SU-DHL-6 (cell line): Measurements from ENCODE around the gene NDUFA12.

Source experiments
- H2AFZ ChIP-seq: fragments of 200-600 bp; sonication (generic); 2 replicates; pipeline ENCODE4 v1.6.1; 2014; ENCODE audit warnings: low read depth, mild to moderate bottlenecking, moderate library complexity, mixed read lengths, antibody characterized with exemption, low read length; ENCODE audit not compliant: severe bottlenecking
- H3F3A ChIP-seq: fragments of 200-600 bp; shearing (Covaris generic); 2 replicates; pipeline ENCODE4 v1.6.0; 2016; ENCODE audit warnings: antibody characterized with exemption, mild to moderate bottlenecking; ENCODE audit not compliant: insufficient read depth
- H3K27ac ChIP-seq: fragments of 200-600 bp; sonication (generic); 2 replicates; pipeline ENCODE4 v1.5.1; 2016; ENCODE audit warnings: low read depth, mild to moderate bottlenecking, low read length, moderate library complexity, mixed read lengths
- H3K27me3 ChIP-seq: fragments of 200-600 bp; sonication (generic), shearing (Covaris generic); 2 replicates; pipeline ENCODE4 v1.6.0; 2014; ENCODE audit warnings: mild to moderate bottlenecking, low read length
- H3K36me3 ChIP-seq: fragments of 200-600 bp; sonication (generic); 2 replicates; pipeline ENCODE4 v1.6.1; 2014; ENCODE audit warnings: mild to moderate bottlenecking, low read length, mixed read lengths
- H3K4me2 ChIP-seq: fragments of 300-600, 200-600 bp; shearing (Covaris generic), sonication (generic); 2 replicates; pipeline ENCODE4 v1.6.0; 2014; ENCODE audit warnings: low read length, low read depth, mild to moderate bottlenecking; ENCODE audit not compliant: poor library complexity, severe bottlenecking
- H3K4me3 ChIP-seq: fragments of 200-600 bp; sonication (generic); 2 replicates; pipeline ENCODE4 v1.5.1; 2014; ENCODE audit warnings: antibody characterized with exemption, low read length, mild to moderate bottlenecking, mixed read lengths; ENCODE audit not compliant: insufficient read depth, poor library complexity, severe bottlenecking
- H3K79me2 ChIP-seq: fragments of 200-600 bp; sonication (generic); 2 replicates; pipeline ENCODE4 v1.6.1; 2014; ENCODE audit warnings: mild to moderate bottlenecking, low read length, moderate library complexity; ENCODE audit not compliant: insufficient read depth
- H3K9ac ChIP-seq: fragments of 200-600 bp; sonication (generic); 2 replicates; pipeline ENCODE4 v1.7.0; 2014; ENCODE audit warnings: mild to moderate bottlenecking, low read length
- H3K9me2 ChIP-seq: fragments of 200-600 bp; sonication (generic); replicated peaks from 2 replicates; pipeline ENCODE4 v1.6.1; 2014; ENCODE audit warnings: low read length; ENCODE audit not compliant: insufficient read depth
- H3K9me3 ChIP-seq: fragments of 200-600 bp; sonication (generic); 2 replicates; pipeline ENCODE4 v1.6.1; 2014; ENCODE audit warnings: low read length, mixed read lengths; ENCODE audit not compliant: insufficient read depth
- H4K20me1 ChIP-seq: fragments of 200-600 bp; sonication (generic); 2 replicates; pipeline ENCODE4 v1.6.1; 2014; ENCODE audit warnings: low read depth, mild to moderate bottlenecking, antibody characterized with exemption, low read length, moderate library complexity, mixed read lengths
- CTCF ChIP-seq: fragments of 200-600 bp; sonication (generic); IDR thresholded peaks from one replicate; pipeline ENCODE4 v1.5.1; 2017; ENCODE audit warnings: antibody characterized with exemption, mild to moderate bottlenecking, low read length, moderate library complexity; ENCODE audit not compliant: insufficient read depth, poor library complexity, severe bottlenecking
- EZH2phosphoT487 ChIP-seq: fragments of 200-600 bp; sonication (generic), shearing (Covaris generic); conservative IDR thresholded peaks from 2 replicates; pipeline ENCODE4 v1.6.1; 2018; ENCODE audit warnings: mild to moderate bottlenecking, antibody characterized with exemption, low read length, moderate library complexity, mixed read lengths

NDUFA12 gene

GRCh38 chr12:95003213-95003920 lies at the start of gene NDUFA12:
NDUFA12 (minus strand) TSS chr12:95003697; CDS start chr12:95003680, 17 bp downstream.
- Histone ChIP-seq H3K9me2 (no peaks in the 10 kb centered on the region), H3K9me3 (no peaks in the 10 kb centered on the region), H3F3A (peaks cover 12% of the 10 kb centered on the region; the same call in 1 of the 2 replicates), H4K20me1 (no peaks in the 10 kb centered on the region), H3K9ac (peak within 1 kb of the TSS; percentile 89), H2AFZ (peak within 1 kb of the TSS; percentile 93), H3K4me2 (peak within 1 kb of the TSS; percentile 77), H3K79me2 (peaks cover 46% of the 10 kb centered on the region), H3K27ac (peak within 1 kb of the TSS; percentile 51), H3K27me3 (no peaks in the 10 kb centered on the region), H3K4me3 (peak within 1 kb of the TSS; percentile 94), H3K36me3 (peaks cover 3% of the 10 kb centered on the region; the same call in 1 of the 2 replicates)
- TF ChIP-seq EZH2phosphoT487: no peak
- TF ChIP-seq CTCF: no peak

- Histone ChIP-seq H3K9ac (no peak overlapping the region), H3K36me3 (peaks cover 15% of the 10 kb centered on the region), H3K9me2 (no peaks in the 10 kb centered on the region), H3K27ac (no peak overlapping the region), H2AFZ (no peak overlapping the region), H4K20me1 (no peaks in the 10 kb centered on the region), H3K4me2 (no peak overlapping the region), H3K27me3 (no peaks in the 10 kb centered on the region), H3F3A (no peaks in the 10 kb centered on the region), H3K79me2 (no peaks in the 10 kb centered on the region), H3K4me3 (no peak overlapping the region), H3K9me3 (no peaks in the 10 kb centered on the region)
- TF ChIP-seq CTCF: no peak
- no peak for TF ChIP-seq EZH2phosphoT487
These were observed 47.7 kb upstream of the NDUFA12 start for GRCh38 chr12:95051241-95051640.

- Histone ChIP-seq H3K27me3 (no peaks in the 10 kb centered on the region), H4K20me1 (no peaks in the 10 kb centered on the region), H3K4me3 (no peak overlapping the region), H3F3A (peaks cover 7% of the 10 kb centered on the region; the same call in 1 of the 2 replicates), H3K4me2 (no peak overlapping the region), H3K9me2 (no peaks in the 10 kb centered on the region), H3K79me2 (no peaks in the 10 kb centered on the region; the same call in 1 of the 2 replicates), H3K9ac (no peak overlapping the region), H3K27ac (no peak overlapping the region), H3K36me3 (peaks cover 30% of the 10 kb centered on the region), H2AFZ (no peak overlapping the region), H3K9me3 (no peaks in the 10 kb centered on the region)
- TF ChIP-seq CTCF (no peak), EZH2phosphoT487 (no peak)
These were observed 34.4 kb upstream of the NDUFA12 start for GRCh38 chr12:95037906-95038305.
